ENCODE data around the gene TLK2. TPM values are rescaled to one million over a fixed set of nuclear protein-coding genes. Genes with fewer than 3 reads are reported as not detected.
"Not testable (repeated sequence)": the region's sequence is repeated elsewhere in the genome, so short reads cannot be mapped to it uniquely, and the experiment has no call there.

The TLK2 gene
- total RNA-seq, 2 experiments from 2014 or later: 24.8 to 26.8 TPM

DNA sequence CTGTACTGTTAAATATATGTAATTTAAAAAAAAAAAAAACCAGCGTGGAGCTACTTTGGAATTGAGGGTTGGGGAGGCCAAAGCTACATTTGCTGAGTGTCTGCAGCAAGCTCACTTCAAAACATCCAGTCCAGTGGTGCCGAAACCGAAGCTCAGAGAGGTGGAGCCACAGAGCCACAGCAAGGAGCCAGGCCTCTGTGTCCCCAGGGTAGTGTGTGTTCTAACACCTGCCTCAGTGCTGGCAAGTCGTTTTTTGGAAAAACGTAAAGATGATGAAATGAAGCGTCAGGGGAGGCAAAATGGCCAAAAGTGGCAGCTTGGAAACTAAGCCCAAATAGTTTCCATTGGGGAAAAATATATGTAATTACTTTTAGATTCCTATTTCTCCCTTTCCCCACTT lies 112.7 kb downstream of the TLK2 start:
- H3K27me3 Mint-ChIP-seq: no peaks in the 10 kb centered on the region
- CTCF ChIA-PET: interaction anchor here (1.0 to 1.5 kb wide), 2 partner anchors 39 to 815 kb away, joined by 3 to 4 read pairs; no protein-coding TSS in a partner anchor
- ATAC-seq: no peak
- H3K27ac Mint-ChIP-seq: no peak overlapping the region
- intact Hi-C loops (cut with micrococcal nuclease): no loop called here
- no peak overlapping the region for H3K4me3 Mint-ChIP-seq
- POLR2A ChIA-PET: no interaction called here
- H3K4me1 Mint-ChIP-seq (ENCODE audit: low read depth): no peaks in the 10 kb centered on the region
- peaks cover 20% of the 10 kb centered on the region for H3K36me3 Mint-ChIP-seq (ENCODE audit: low read depth)
- no peak for DNase-seq
- H3K9me3 Mint-ChIP-seq: no peaks in the 10 kb centered on the region
- TF ChIP-seq, protein P1, sequence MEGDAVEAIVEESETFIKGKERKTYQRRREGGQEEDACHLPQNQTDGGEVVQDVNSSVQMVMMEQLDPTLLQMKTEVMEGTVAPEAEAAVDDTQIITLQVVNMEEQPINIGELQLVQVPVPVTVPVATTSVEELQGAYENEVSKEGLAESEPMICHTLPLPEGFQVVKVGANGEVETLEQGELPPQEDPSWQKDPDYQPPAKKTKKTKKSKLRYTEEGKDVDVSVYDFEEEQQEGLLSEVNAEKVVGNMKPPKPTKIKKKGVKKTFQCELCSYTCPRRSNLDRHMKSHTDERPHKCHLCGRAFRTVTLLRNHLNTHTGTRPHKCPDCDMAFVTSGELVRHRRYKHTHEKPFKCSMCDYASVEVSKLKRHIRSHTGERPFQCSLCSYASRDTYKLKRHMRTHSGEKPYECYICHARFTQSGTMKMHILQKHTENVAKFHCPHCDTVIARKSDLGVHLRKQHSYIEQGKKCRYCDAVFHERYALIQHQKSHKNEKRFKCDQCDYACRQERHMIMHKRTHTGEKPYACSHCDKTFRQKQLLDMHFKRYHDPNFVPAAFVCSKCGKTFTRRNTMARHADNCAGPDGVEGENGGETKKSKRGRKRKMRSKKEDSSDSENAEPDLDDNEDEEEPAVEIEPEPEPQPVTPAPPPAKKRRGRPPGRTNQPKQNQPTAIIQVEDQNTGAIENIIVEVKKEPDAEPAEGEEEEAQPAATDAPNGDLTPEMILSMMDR (IDR thresholded peaks at IDR 0.05): no peak

DNA sequence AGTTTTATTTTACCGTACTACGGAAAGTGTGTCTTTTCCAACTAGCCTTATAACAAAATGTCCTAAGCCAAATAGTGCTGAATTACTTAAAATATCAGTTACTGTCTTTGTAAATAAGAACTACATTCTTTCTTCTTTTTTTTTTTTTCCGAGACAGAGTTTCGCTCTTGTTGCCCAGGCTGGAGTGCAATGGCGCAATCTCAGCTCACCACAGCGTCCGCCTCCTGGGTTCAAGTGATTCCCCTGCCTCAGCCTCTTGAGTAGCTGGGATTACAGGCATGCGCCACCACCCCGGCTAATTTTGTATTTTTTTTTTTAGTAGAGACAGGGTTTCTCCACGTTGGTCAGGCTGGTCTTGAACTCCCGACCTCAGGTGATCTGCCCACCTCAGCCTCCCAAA lies 113.2 kb downstream of the TLK2 start:
- POLR2A ChIA-PET; H3K27ac Mint-ChIP-seq; H3K4me3 Mint-ChIP-seq; H3K27me3 Mint-ChIP-seq; CTCF ChIA-PET; DNase-seq; H3K9me3 Mint-ChIP-seq; intact Hi-C loops (cut with micrococcal nuclease); H3K4me1 Mint-ChIP-seq (ENCODE audit: low read depth); ATAC-seq: not testable (repeated sequence)
- peaks cover 25% of the 10 kb centered on the region for H3K36me3 Mint-ChIP-seq (ENCODE audit: low read depth)

DNA sequence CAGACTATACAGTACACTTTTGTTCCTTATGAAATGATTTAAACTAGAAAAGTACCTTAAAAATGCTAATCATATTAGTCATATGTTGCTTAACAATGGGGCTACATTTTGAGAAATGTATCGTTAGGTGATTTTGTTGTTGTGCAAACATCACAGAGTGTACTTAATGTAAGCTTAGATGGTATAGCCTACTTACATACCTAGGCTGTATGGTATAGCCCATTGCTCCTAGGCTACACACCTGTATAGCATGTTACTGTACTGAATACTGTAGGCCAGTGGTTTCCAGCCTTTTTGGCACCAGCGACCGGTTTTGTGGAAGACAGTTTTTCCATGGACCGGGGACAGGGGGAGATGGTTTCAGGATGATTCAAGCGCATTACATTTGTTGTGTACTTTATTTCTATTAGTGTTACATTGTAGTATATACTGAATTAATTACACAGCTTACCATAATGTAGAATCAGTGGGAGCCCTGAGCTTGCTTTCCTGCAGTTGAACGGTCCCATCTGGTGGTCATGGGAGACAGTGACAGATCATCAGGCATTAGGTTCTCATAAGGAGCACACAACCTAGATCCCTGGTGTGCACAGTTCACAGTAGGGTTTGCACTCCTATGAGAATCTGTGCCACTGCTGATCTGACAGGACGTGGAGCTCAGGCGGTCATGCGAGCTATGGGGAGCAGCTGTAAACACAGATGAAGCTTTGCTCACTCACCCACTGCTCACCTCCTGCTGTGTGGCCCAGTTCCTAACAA lies 113.9 kb downstream of the TLK2 start:
- TF ChIP-seq, protein P1 (IDR thresholded peaks at IDR 0.05): no peak
- Mint-ChIP-seq H3K36me3 (ENCODE audit: low read depth) (peaks cover 31% of the 10 kb centered on the region), H3K4me1 (ENCODE audit: low read depth) (no peaks in the 10 kb centered on the region), H3K27me3 (no peaks in the 10 kb centered on the region), H3K27ac (no peak overlapping the region), H3K9me3 (no peaks in the 10 kb centered on the region), H3K4me3 (no peak overlapping the region)
- POLR2A ChIA-PET: interaction anchor here (0.6 to 1.4 kb wide), 2 partner anchors 17 to 275 kb away, joined by 3 read pairs; no protein-coding TSS in a partner anchor
- intact Hi-C loops (cut with micrococcal nuclease): no loop called here
- ATAC-seq (no peak), DNase-seq (no peak)
- CTCF ChIA-PET: no interaction called here

DNA sequence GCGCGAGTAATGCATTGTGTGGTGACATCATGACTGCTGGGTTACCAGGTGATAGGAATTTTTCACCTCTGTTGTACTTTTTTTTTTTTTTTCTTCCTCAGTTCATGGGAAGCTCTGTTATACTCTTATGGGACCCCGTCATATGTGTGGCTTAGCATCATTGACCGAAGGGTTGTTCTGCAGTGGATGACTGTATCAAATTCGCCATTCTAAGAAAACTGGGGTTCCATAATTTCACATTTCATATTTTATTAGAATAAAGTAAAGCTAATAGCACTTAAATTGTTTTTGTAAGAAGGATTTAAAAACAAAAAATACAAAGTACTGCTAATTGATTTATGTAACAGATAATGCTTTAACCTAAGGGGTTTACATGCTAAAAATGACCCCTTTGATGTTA lies 116.9 kb downstream of the TLK2 start:
- H3K9me3 Mint-ChIP-seq: no peaks in the 10 kb centered on the region
- no peak overlapping the region for H3K4me3 Mint-ChIP-seq
- ATAC-seq: no peak
- no peaks in the 10 kb centered on the region for H3K4me1 Mint-ChIP-seq (ENCODE audit: low read depth)
- TF ChIP-seq, protein P1 (IDR thresholded peaks at IDR 0.05): no peak
- DNase-seq: no peak
- intact Hi-C loops (cut with micrococcal nuclease): no loop called here
- CTCF ChIA-PET: no interaction called here
- H3K27ac Mint-ChIP-seq: no peak overlapping the region
- H3K36me3 Mint-ChIP-seq (ENCODE audit: low read depth): peaks cover 45% of the 10 kb centered on the region
- POLR2A ChIA-PET: no interaction called here
- H3K27me3 Mint-ChIP-seq: no peaks in the 10 kb centered on the region

DNA sequence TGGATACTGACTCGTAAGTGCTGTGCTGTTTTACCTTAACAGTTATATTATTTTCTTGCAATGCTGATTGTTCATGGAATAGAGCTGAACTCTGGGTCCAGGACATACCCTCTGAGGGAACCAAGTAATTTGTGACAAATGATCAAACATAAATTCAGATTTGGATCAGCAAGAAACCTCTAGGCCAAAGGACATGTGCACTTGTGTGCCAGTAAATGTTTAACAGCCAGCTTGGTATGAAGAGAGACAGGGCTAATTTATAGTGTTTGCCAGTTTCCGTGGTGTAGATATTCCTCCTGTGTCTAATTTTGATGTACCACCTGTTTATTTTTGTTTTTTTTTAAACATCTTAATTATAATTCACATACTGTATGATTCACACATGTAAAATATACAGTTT lies 118.0 kb downstream of the TLK2 start:
- TF ChIP-seq, protein P1 (IDR thresholded peaks at IDR 0.05): no peak
- intact Hi-C loops (cut with micrococcal nuclease): no loop called here
- DNase-seq (no peak), ATAC-seq (no peak)
- Mint-ChIP-seq H3K36me3 (ENCODE audit: low read depth) (peaks cover 52% of the 10 kb centered on the region), H3K4me1 (ENCODE audit: low read depth) (peaks cover 7% of the 10 kb centered on the region), H3K27ac (no peak overlapping the region), H3K4me3 (no peak overlapping the region), H3K9me3 (no peaks in the 10 kb centered on the region), H3K27me3 (no peaks in the 10 kb centered on the region)
- POLR2A ChIA-PET: interaction anchor here (0.8 kb wide), 1 partner anchor 18 kb away, joined by 3 read pairs; no protein-coding TSS in a partner anchor
- CTCF ChIA-PET: no interaction called here
